Measurements from ENCODE around the gene KCNMA1. TPM values are rescaled to one million over a fixed set of nuclear protein-coding genes. Genes with fewer than 3 reads are reported as not detected.

KCNMA1 gene
- polyA plus RNA-seq, 1 experiment = 21.4 TPM

GRCh38 chr10:77024461-77024860, 613.1 kb downstream of the KCNMA1 start:
- no peak overlapping the region for H3K4me3 ChIP-seq (ENCODE audit: low read depth, low read length)
- ChIA-PET CTCF (no interaction called here), POLR2A (no interaction called here)
- TF ChIP-seq CTCF (IDR thresholded peaks at IDR 0.05; ENCODE audit: insufficient read depth, low read depth, low read length) = no peak
- H3K36me3 ChIP-seq (ENCODE audit: control insufficient read depth, insufficient read depth, low read length) = no peaks in the 10 kb centered on the region
- DNase-seq (ENCODE audit: low read depth) = no peak
- no peaks in the 10 kb centered on the region for H3K27me3 ChIP-seq (ENCODE audit: control insufficient read depth, insufficient read depth, low read length)

GRCh38 chr10:77023396-77023795, 614.2 kb downstream of the KCNMA1 start:
- ChIA-PET POLR2A (no interaction called here), CTCF (no interaction called here)
- Histone ChIP-seq H3K36me3 (ENCODE audit: control insufficient read depth, insufficient read depth, low read length) (no peaks in the 10 kb centered on the region), H3K27me3 (ENCODE audit: control insufficient read depth, insufficient read depth, low read length) (no peaks in the 10 kb centered on the region), H3K4me3 (ENCODE audit: low read depth, low read length) (no peak overlapping the region)
- TF ChIP-seq CTCF (IDR thresholded peaks at IDR 0.05; ENCODE audit: insufficient read depth, low read depth, low read length) = no peak
- DNase-seq (ENCODE audit: low read depth) = no peak

DNA sequence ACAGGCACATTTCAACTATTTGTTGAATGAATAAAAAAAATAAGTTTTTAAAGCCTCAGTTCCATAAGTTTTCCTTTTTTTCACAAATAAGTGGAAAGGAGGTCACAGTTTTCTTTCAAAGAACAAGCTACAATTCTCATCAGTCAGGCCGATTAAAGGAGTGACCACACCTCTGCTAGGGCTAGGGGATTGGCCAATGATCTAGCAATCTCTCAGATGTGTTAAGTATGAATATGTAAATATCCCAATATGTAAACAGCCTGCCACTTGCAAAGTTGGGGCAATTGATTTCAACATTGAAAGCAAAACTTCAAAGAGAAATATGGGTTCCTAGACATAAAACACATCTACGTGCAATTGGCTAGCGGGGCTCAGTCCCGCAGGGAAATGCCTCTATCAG, 614.9 kb downstream of the KCNMA1 start:
- DNase-seq (ENCODE audit: low read depth) = no peak
- POLR2A ChIA-PET = no interaction called here
- CTCF ChIA-PET = interaction anchor here (1.3 kb wide), 1 partner anchor 17 kb away, joined by 3 read pairs; no protein-coding TSS in a partner anchor
- H3K27me3 ChIP-seq (ENCODE audit: control insufficient read depth, insufficient read depth, low read length) = no peaks in the 10 kb centered on the region
- H3K4me3 ChIP-seq (ENCODE audit: low read depth, low read length) = no peak overlapping the region
- TF ChIP-seq CTCF (IDR thresholded peaks at IDR 0.05; ENCODE audit: insufficient read depth, low read depth, low read length) = no peak
- H3K36me3 ChIP-seq (ENCODE audit: control insufficient read depth, insufficient read depth, low read length) = no peaks in the 10 kb centered on the region

DNA sequence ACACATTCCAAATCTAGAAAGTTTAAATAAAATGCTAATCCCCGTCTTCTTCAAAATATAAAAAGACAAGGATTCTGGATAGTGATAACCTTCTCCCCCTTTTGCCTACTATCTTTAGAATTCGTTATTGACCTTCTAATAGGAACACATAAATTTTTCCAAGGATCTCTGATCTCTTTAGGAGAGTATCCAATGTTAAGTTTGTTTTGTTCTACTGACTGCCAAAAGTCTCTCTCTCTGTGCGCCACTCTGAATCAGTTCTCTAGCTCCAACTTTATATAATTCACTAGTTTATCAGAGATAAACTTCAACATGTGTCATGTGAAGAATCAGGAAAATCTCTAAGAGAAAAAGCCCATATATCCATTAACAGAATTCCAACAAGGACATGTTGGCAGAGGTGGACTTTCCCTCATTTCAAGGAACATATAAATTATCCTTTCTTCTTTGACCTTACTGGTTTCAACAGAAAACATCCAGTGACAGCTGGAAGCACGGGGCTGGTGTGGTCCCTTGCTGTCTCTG, 615.6 kb downstream of the KCNMA1 start:
- CTCF ChIA-PET = interaction anchor here (1.3 kb wide), 1 partner anchor 17 kb away, joined by 3 read pairs; no protein-coding TSS in a partner anchor
- no peak for TF ChIP-seq CTCF (IDR thresholded peaks at IDR 0.05; ENCODE audit: insufficient read depth, low read depth, low read length)
- POLR2A ChIA-PET = no interaction called here
- DNase-seq (ENCODE audit: low read depth) = no peak
- Histone ChIP-seq H3K27me3 (ENCODE audit: control insufficient read depth, insufficient read depth, low read length) (no peaks in the 10 kb centered on the region), H3K36me3 (ENCODE audit: control insufficient read depth, insufficient read depth, low read length) (no peaks in the 10 kb centered on the region), H3K4me3 (ENCODE audit: low read depth, low read length) (no peak overlapping the region)

- H3K36me3 ChIP-seq (ENCODE audit: control insufficient read depth, insufficient read depth, low read length) = no peaks in the 10 kb centered on the region
- no peaks in the 10 kb centered on the region for H3K27me3 ChIP-seq (ENCODE audit: control insufficient read depth, insufficient read depth, low read length)
- no peak overlapping the region for H3K4me3 ChIP-seq (ENCODE audit: low read depth, low read length)
- TF ChIP-seq CTCF (IDR thresholded peaks at IDR 0.05; ENCODE audit: insufficient read depth, low read depth, low read length) = no peak
- POLR2A ChIA-PET = no interaction called here
- no peak for DNase-seq (ENCODE audit: low read depth)
- CTCF ChIA-PET = interaction anchor here (0.6 kb wide), 1 partner anchor 15 kb away, joined by 4 read pairs; no protein-coding TSS in a partner anchor
Measured at GRCh38 chr10:77020426-77021040, 617.1 kb downstream of the KCNMA1 start.
